Stimulated activated naive B cell treated with anti-CD40 and anti-IgM and Interleukin-4, amounts not matched to agents 10 μg/mL and 1 μg/mL and 100 μg/mL, for 72 hours (primary cell): ENCODE results near the gene HS2ST1.
A peak's percentile ranks its signal among the peaks of the same experiment; 100 is the strongest.

ENCODE experiments used
- ATAC-seq, 2 donors: fragments of 150-1000 bp; cut with Tn5 transposase; replicated peaks; 2 replicates each; pipeline ENCODE4 v1.10.0; 2021; ENCODE audit warnings: moderate library complexity in 1 of 2
- DNase-seq: peaks from one replicate; pipeline ENCODE4 v3.0.0; 2021
- H3K27ac Mint-ChIP-seq: one replicate; pipeline ENCODE4 v1.8.0; 2022; ENCODE audit warnings: mild to moderate bottlenecking, mixed read lengths
- H3K27me3 Mint-ChIP-seq, 2 donors: one replicate each; pipeline ENCODE4 v1.8.0; 2022; ENCODE audit warnings: mixed read lengths in 2 of 2
- H3K36me3 Mint-ChIP-seq, 2 donors: one replicate each; pipeline ENCODE4 v1.8.0; 2022; ENCODE audit warnings: mixed read lengths in 2 of 2, mild to moderate bottlenecking in 1 of 2
- H3K4me1 Mint-ChIP-seq, 2 donors: one replicate each; pipeline ENCODE4 v1.8.0; 2022; ENCODE audit warnings: mixed read lengths in 2 of 2, mild to moderate bottlenecking in 1 of 2
- H3K4me3 Mint-ChIP-seq, 2 donors: one replicate each; pipeline ENCODE4 v1.8.0; 2022; ENCODE audit warnings: mild to moderate bottlenecking in 2 of 2, mixed read lengths in 2 of 2, moderate library complexity in 1 of 2
- H3K9me3 Mint-ChIP-seq, 2 donors: one replicate each; pipeline ENCODE4 v1.8.0; 2022; ENCODE audit warnings: mixed read lengths in 2 of 2, mild to moderate bottlenecking in 1 of 2

Gene HS2ST1

GRCh38 chr1:86913399-86913895 is 988 bp upstream of the HS2ST1 start:
- H3K4me3 Mint-ChIP-seq = no peak overlapping the region
- H3K36me3 Mint-ChIP-seq = peaks cover 25 to 26% of the 10 kb centered on the region in 2 donors
- H3K27ac Mint-ChIP-seq = no peak overlapping the region
- peaks cover 29 to 44% of the 10 kb centered on the region in 2 donors for H3K4me1 Mint-ChIP-seq
- H3K9me3 Mint-ChIP-seq = no peaks in the 10 kb centered on the region
- H3K27me3 Mint-ChIP-seq = no peaks in the 10 kb centered on the region
- ATAC-seq (peak in 1 of 2 donors; percentile 13), DNase-seq (peak; percentile 19)

- H3K4me1 Mint-ChIP-seq = peaks cover 27 to 38% of the 10 kb centered on the region in 2 donors
- H3K4me3 Mint-ChIP-seq = no peak within 1 kb of the TSS
- H3K27me3 Mint-ChIP-seq = no peaks in the 10 kb centered on the region
- H3K9me3 Mint-ChIP-seq = no peaks in the 10 kb centered on the region
- peaks cover 23 to 25% of the 10 kb centered on the region in 2 donors for H3K36me3 Mint-ChIP-seq
- ATAC-seq = peak; percentile 88 to 91
- DNase-seq = peak; percentile 99
- no peak within 1 kb of the TSS for H3K27ac Mint-ChIP-seq
Observed at GRCh38 chr1:86913896-86914600, 387 bp upstream of the HS2ST1 start, which contains the start of gene SELENOF. Gene SELENOF (minus strand): TSS chr1:86914126. CDS start chr1:86914111, 15 bp downstream.

GRCh38 chr1:86914998-86915736 is 732 bp downstream of the HS2ST1 start:
- Mint-ChIP-seq H3K4me1 (peaks cover 15 to 27% of the 10 kb centered on the region in 2 donors), H3K36me3 (peaks cover 12 to 14% of the 10 kb centered on the region in 2 donors)

GRCh38 chr1:86915737-86916235 is 1.4 kb downstream of the HS2ST1 start:
- H3K36me3 Mint-ChIP-seq = peaks cover 8% of the 10 kb centered on the region in 2 donors
- no peak overlapping the region for H3K4me3 Mint-ChIP-seq
- DNase-seq (no peak), ATAC-seq (no peak)
- peaks cover 13 to 21% of the 10 kb centered on the region in 2 donors for H3K4me1 Mint-ChIP-seq
- no peaks in the 10 kb centered on the region for H3K9me3 Mint-ChIP-seq
- H3K27me3 Mint-ChIP-seq = no peaks in the 10 kb centered on the region
- no peak overlapping the region for H3K27ac Mint-ChIP-seq

More at GRCh38 chr1:86914998-86915736, 732 bp downstream of the HS2ST1 start:
- ATAC-seq (peak; percentile 21 to 38), DNase-seq (peak; percentile 41)
- Mint-ChIP-seq H3K9me3 (no peaks in the 10 kb centered on the region), H3K27ac (no peak overlapping the region), H3K27me3 (no peaks in the 10 kb centered on the region), H3K4me3 (no peak overlapping the region)

- peak overlapping the region in 1 of 2 donors; percentile 21 for H3K4me3 Mint-ChIP-seq
Observed at GRCh38 chr1:86916752-86917151, 2.3 kb downstream of the HS2ST1 start.

GRCh38 chr1:86922445-86922844 is 8.0 kb downstream of the HS2ST1 start:
- ATAC-seq = no peak
- Mint-ChIP-seq H3K36me3 (peaks cover 40% of the 10 kb centered on the region in 2 donors), H3K27me3 (no peaks in the 10 kb centered on the region), H3K27ac (no peak overlapping the region), H3K4me3 (no peak overlapping the region), H3K9me3 (peaks cover 17 to 20% of the 10 kb centered on the region in 2 donors), H3K4me1 (peaks cover 8 to 24% of the 10 kb centered on the region in 2 donors)
- no peak for DNase-seq

More at GRCh38 chr1:86916752-86917151, 2.3 kb downstream of the HS2ST1 start:
- DNase-seq = no peak
- H3K27me3 Mint-ChIP-seq = no peaks in the 10 kb centered on the region
- H3K27ac Mint-ChIP-seq = no peak overlapping the region
- H3K4me1 Mint-ChIP-seq = peaks cover 6 to 11% of the 10 kb centered on the region in 2 donors
- peaks cover 4 to 8% of the 10 kb centered on the region in 2 donors for H3K36me3 Mint-ChIP-seq
- peaks cover 0 to 2% of the 10 kb centered on the region in 2 donors for H3K9me3 Mint-ChIP-seq
- no peak for ATAC-seq

DNA sequence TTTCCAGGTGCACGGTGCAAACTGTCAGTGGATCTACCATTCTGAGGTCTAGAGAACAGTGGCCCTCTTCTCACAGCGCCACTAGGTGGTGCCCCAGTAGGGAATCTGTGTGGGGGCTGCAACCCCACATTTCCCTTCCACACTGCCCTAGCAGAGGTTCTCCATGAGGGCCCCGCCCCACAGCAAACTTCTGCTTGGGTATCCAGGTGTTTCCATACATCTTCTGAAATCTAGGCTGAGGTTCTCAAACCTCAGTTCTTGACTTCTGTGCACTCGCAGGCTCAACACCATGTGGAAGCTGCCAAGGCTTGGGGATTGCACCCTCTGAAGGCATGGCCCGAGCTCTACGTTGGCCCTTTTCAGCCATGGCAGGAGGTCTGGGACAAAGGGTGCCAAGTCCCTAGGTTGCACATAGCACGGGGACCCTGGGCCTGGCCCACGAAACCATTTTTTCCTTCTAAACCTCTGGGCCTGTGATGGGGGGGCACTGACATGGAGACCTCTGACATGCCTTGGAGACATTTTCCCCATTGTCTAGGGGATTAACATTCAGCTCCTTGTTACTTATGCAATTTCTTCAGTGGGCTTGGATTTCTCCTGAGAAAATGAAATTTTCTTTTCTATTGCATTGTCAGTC is 10.0 kb downstream of the HS2ST1 start:
- H3K9me3 Mint-ChIP-seq = peaks cover 17 to 20% of the 10 kb centered on the region in 2 donors
- H3K27me3 Mint-ChIP-seq = no peaks in the 10 kb centered on the region
- no peak overlapping the region for H3K27ac Mint-ChIP-seq
- DNase-seq = no peak
- peaks cover 40% of the 10 kb centered on the region in 2 donors for H3K36me3 Mint-ChIP-seq
- no peak overlapping the region for H3K4me3 Mint-ChIP-seq
- no peak for ATAC-seq
- peaks cover 13 to 27% of the 10 kb centered on the region in 2 donors for H3K4me1 Mint-ChIP-seq

DNA sequence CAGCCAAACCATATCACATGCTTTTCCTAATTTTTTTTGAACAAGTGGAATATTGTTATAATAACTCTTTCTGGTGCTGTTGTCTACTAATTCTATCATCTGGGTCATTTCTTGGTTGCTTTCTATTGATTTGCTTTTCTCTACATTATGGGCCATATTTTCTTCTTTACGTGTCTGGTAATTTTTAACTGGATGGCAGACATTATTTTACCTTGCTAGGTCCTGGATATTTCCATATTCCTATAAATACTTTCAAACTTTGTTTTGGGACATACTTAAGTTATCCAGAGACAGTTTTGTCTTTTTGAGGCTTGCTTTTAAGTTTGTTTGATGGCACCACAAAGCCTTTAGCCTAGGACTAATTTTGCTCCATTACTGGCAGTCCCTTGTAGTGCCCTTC is 11.3 kb downstream of the HS2ST1 start:
- H3K4me1 Mint-ChIP-seq = peaks cover 15 to 27% of the 10 kb centered on the region in 2 donors
- no peak overlapping the region for H3K4me3 Mint-ChIP-seq
- DNase-seq (no peak), ATAC-seq (no peak)
- no peaks in the 10 kb centered on the region for H3K27me3 Mint-ChIP-seq
- H3K9me3 Mint-ChIP-seq = peaks cover 17 to 20% of the 10 kb centered on the region in 2 donors
- peaks cover 40% of the 10 kb centered on the region in 2 donors for H3K36me3 Mint-ChIP-seq
- H3K27ac Mint-ChIP-seq = no peak overlapping the region

DNA sequence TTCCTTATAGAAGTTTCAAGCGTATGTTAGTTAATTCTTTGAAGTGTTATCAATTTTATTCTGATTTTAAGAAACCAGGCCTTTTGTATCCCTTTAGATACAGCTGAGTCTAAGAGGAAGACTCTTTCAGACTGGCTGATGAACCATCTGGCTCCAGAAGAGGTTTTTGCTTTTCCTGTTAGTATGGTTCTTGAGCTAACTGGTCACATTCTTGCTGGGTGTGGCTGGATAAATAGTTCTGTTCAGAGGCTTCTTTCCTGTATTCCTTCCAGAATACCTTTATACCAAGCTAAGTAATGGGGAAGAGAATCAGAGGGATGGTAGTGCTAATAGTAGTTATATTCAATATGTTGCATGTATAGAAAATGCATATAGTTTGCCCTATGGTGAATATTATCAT is 12.4 kb downstream of the HS2ST1 start:
- Mint-ChIP-seq H3K4me3 (no peak overlapping the region), H3K9me3 (peaks cover 15 to 20% of the 10 kb centered on the region in 2 donors), H3K27ac (no peak overlapping the region), H3K4me1 (peaks cover 15 to 27% of the 10 kb centered on the region in 2 donors), H3K36me3 (peaks cover 33 to 35% of the 10 kb centered on the region in 2 donors), H3K27me3 (no peaks in the 10 kb centered on the region)
- DNase-seq (no peak), ATAC-seq (no peak)

- Mint-ChIP-seq H3K27me3 (no peaks in the 10 kb centered on the region), H3K4me1 (peaks cover 21 to 35% of the 10 kb centered on the region in 2 donors)
Observed at GRCh38 chr1:86928819-86929218, 14.4 kb downstream of the HS2ST1 start.

GRCh38 chr1:86933051-86933450 is 18.6 kb downstream of the HS2ST1 start:
- DNase-seq = no peak
- Mint-ChIP-seq H3K27me3 (no peaks in the 10 kb centered on the region), H3K4me1 (peaks cover 12 to 23% of the 10 kb centered on the region in 2 donors), H3K36me3 (no peaks in the 10 kb centered on the region), H3K9me3 (no peaks in the 10 kb centered on the region), H3K4me3 (no peak overlapping the region), H3K27ac (no peak overlapping the region)
- no peak for ATAC-seq

More at GRCh38 chr1:86928819-86929218, 14.4 kb downstream of the HS2ST1 start:
- DNase-seq (no peak), ATAC-seq (no peak)
- H3K4me3 Mint-ChIP-seq = no peak overlapping the region
- peaks cover 8 to 11% of the 10 kb centered on the region in 2 donors for H3K9me3 Mint-ChIP-seq
- H3K36me3 Mint-ChIP-seq = peaks cover 22 to 23% of the 10 kb centered on the region in 2 donors
- H3K27ac Mint-ChIP-seq = no peak overlapping the region

- Mint-ChIP-seq H3K36me3 (no peaks in the 10 kb centered on the region), H3K4me3 (no peak overlapping the region), H3K4me1 (peaks cover 13 to 30% of the 10 kb centered on the region in 2 donors), H3K9me3 (no peaks in the 10 kb centered on the region), H3K27ac (peak overlapping the region; percentile 22), H3K27me3 (no peaks in the 10 kb centered on the region)
- DNase-seq (no peak), ATAC-seq (no peak)
Observed at GRCh38 chr1:86933562-86934377, 19.3 kb downstream of the HS2ST1 start.

- no peak for ATAC-seq
- H3K4me3 Mint-ChIP-seq = no peak overlapping the region
- DNase-seq = no peak
- H3K9me3 Mint-ChIP-seq = no peaks in the 10 kb centered on the region
- H3K36me3 Mint-ChIP-seq = no peaks in the 10 kb centered on the region
- H3K4me1 Mint-ChIP-seq = peaks cover 9 to 35% of the 10 kb centered on the region in 2 donors
- H3K27ac Mint-ChIP-seq = no peak overlapping the region
- H3K27me3 Mint-ChIP-seq = no peaks in the 10 kb centered on the region
Observed at GRCh38 chr1:86938450-86938849, 24.0 kb downstream of the HS2ST1 start.
